PC-3 (cell line): ENCODE measurements around the gene APOBR. TPM values are rescaled to one million over a fixed set of nuclear protein-coding genes. Genes with fewer than 3 reads are reported as not detected.
A peak's percentile ranks its signal among the peaks of the same experiment; 100 is the strongest.

ENCODE experiments used
- ATAC-seq: fragments of 200-7000 bp; cut with Tn5 transposase; 2 replicates; pipeline ENCODE4 v1.9.1; 2020; ENCODE audit warnings: mild to moderate bottlenecking, moderate library complexity
- BruUV-seq: library from RNA; stranded (reverse); fragments of 400-500 nt; replicated peaks from 2 replicates; lab custom pipeline; 2021; lab: Mats Ljungman, UMichigan
- CTCF ChIA-PET: fragments of 300-600 bp; sonication (Branson Sonifier 250); formaldehyde crosslinking; loops from one replicate; lab custom pipeline; 2022; ENCODE audit warnings: antibody characterized with exemption; lab: Charles Lee
- POLR2A ChIA-PET: fragments of 300-600 bp; sonication (Branson Sonifier 250); formaldehyde crosslinking; loops from one replicate; lab custom pipeline; 2022; ENCODE audit warnings: antibody characterized with exemption; ENCODE audit not compliant: unreplicated experiment; lab: Charles Lee
- DNase-seq: peaks from one replicate; pipeline ENCODE4 v3.0.0-alpha.2; 2015
- H2AFZ ChIP-seq: fragments of 300-600 bp; sonication (generic); 2 replicates; pipeline ENCODE4 v1.6.0; 2016; ENCODE audit warnings: antibody characterized with exemption, low read length
- H3F3A ChIP-seq: fragments of 300-600 bp; sonication (generic); one replicate; pipeline ENCODE4 v1.6.0; 2017; ENCODE audit warnings: antibody characterized with exemption, low read length, control low read depth, mild to moderate bottlenecking; ENCODE audit not compliant: unreplicated experiment
- H3K27ac ChIP-seq: fragments of 300-600 bp; sonication (generic); 2 replicates; pipeline ENCODE4 v1.5.1; 2016; ENCODE audit warnings: mild to moderate bottlenecking, low read length
- H3K27me3 ChIP-seq: fragments of 300-600 bp; sonication (generic); 2 replicates; pipeline ENCODE4 v1.6.1; 2016; ENCODE audit warnings: low read length, mixed read lengths
- H3K36me3 ChIP-seq: fragments of 300-600 bp; sonication (generic); 2 replicates; pipeline ENCODE4 v1.6.1; 2016; ENCODE audit warnings: low read depth, mixed run types, low read length, mixed read lengths
- H3K4me1 ChIP-seq: fragments of 300-600 bp; sonication (generic); 2 replicates; pipeline ENCODE4 v1.5.1; 2016; ENCODE audit warnings: low read length; ENCODE audit not compliant: insufficient read depth
- H3K4me2 ChIP-seq: fragments of 300-600 bp; sonication (generic); 2 replicates; pipeline ENCODE4 v1.6.0; 2016; ENCODE audit warnings: low read length
- H3K4me3 ChIP-seq: fragments of 300-600 bp; sonication (generic); 2 replicates; pipeline ENCODE4 v1.5.1; 2016; ENCODE audit warnings: mild to moderate bottlenecking, low read length, mixed read lengths
- H3K79me2 ChIP-seq: fragments of 300-600 bp; sonication (generic); 2 replicates; pipeline ENCODE4 v1.6.1; 2017; ENCODE audit warnings: low read length, mixed read lengths
- H3K9ac ChIP-seq: fragments of 300-600 bp; sonication (generic); 2 replicates; pipeline ENCODE4 v1.6.0; 2016; ENCODE audit warnings: mild to moderate bottlenecking, low read length
- H3K9me2 ChIP-seq: fragments of 300-600 bp; sonication (generic); replicated peaks from 2 replicates; pipeline ENCODE4 v1.6.1; 2016; ENCODE audit warnings: mixed run types, low read length, mixed read lengths
- H3K9me3 ChIP-seq: fragments of 300-600 bp; sonication (generic); 2 replicates; pipeline ENCODE4 v1.6.1; 2016; ENCODE audit warnings: low read length, mixed read lengths
- H4K20me1 ChIP-seq: fragments of 300-600 bp; sonication (generic); 2 replicates; pipeline ENCODE4 v1.6.1; 2016; ENCODE audit warnings: low read length, mixed read lengths
- CTCF ChIP-seq: fragments of 300-600 bp; sonication (generic); conservative IDR thresholded peaks from 2 replicates; pipeline ENCODE4 v1.5.1; 2017; ENCODE audit warnings: antibody characterized with exemption, low read depth, mild to moderate bottlenecking, low read length
- EZH2 ChIP-seq: fragments of 300-600 bp; sonication (generic); IDR thresholded peaks from one replicate; pipeline ENCODE4 v1.6.1; 2017; ENCODE audit warnings: antibody characterized with exemption, mild to moderate bottlenecking, low read length; ENCODE audit not compliant: unreplicated experiment
- EZH2phosphoT487 ChIP-seq: fragments of 300-600 bp; sonication (generic); IDR thresholded peaks from 2 replicates; pipeline ENCODE4 v1.6.1; 2018; ENCODE audit warnings: mild to moderate bottlenecking, antibody characterized with exemption, low read length, borderline replicate concordance
- intact Hi-C: fragments of 100-400 bp; cut with micrococcal nuclease; formaldehyde crosslinking; loops from 2 replicates; pipeline ENCODE4 v1.9.0; 2023
- total RNA-seq: library from RNA; depleted of rRNA; stranded (reverse); fragments of >200 nt; gene quantifications from 2 replicates; pipeline ENCODE4 v1.2.3, GENCODE V29; 2014

The APOBR gene
- total RNA-seq, 1 experiment from 2014 or later = 0.04 TPM

- BruUV-seq = no TSS peak
- no peaks in the 10 kb centered on the region for H3K36me3 ChIP-seq
- TF ChIP-seq CTCF (no peak), EZH2 (no peak), EZH2phosphoT487 (no peak)
- ATAC-seq (no peak), DNase-seq (no peak)
- H3K9me2 ChIP-seq = no peaks in the 10 kb centered on the region
- ChIA-PET CTCF (no interaction called here), POLR2A (no interaction called here)
- H3K9ac ChIP-seq = no peak overlapping the region
- H3K4me1 ChIP-seq = peaks cover 4% of the 10 kb centered on the region; the same call in 1 of the 2 replicates
- H3K9me3 ChIP-seq = no peaks in the 10 kb centered on the region
- H3K4me3 ChIP-seq = no peak overlapping the region
- H4K20me1 ChIP-seq = no peaks in the 10 kb centered on the region
- no peaks in the 10 kb centered on the region for H3K27me3 ChIP-seq
- H3K27ac ChIP-seq = no peak overlapping the region
- no peak overlapping the region for H3K4me2 ChIP-seq
- H3K79me2 ChIP-seq = no peaks in the 10 kb centered on the region
- H2AFZ ChIP-seq = no peak overlapping the region
- no peaks in the 10 kb centered on the region for H3F3A ChIP-seq
- intact Hi-C loops = no loop called here
These were observed 9.2 kb downstream of the APOBR start for GRCh38 chr16:28503470-28504259.

- POLR2A ChIA-PET = no interaction called here
- peak; percentile 58 for ATAC-seq
These were observed 10.4 kb downstream of the APOBR start for GRCh38 chr16:28504707-28505404.

More at GRCh38 chr16:28504707-28505404, 10.4 kb downstream of the APOBR start:
- H3K27me3 ChIP-seq = no peaks in the 10 kb centered on the region
- H3K4me2 ChIP-seq = 0 out of 2 replicates have a peak overlapping the region, but pooled peaks have one; percentile 28
- H2AFZ ChIP-seq = peak overlapping the region; percentile 48; the same call in 1 of the 2 replicates
- no peaks in the 10 kb centered on the region for H3F3A ChIP-seq
- H3K9ac ChIP-seq = no peak overlapping the region
- DNase-seq = peak; percentile 73
- no peaks in the 10 kb centered on the region for H3K79me2 ChIP-seq
- no peaks in the 10 kb centered on the region for H3K36me3 ChIP-seq
- peaks cover 4% of the 10 kb centered on the region; the same call in 1 of the 2 replicates for H3K4me1 ChIP-seq
- H3K27ac ChIP-seq = no peak overlapping the region
- TF ChIP-seq CTCF (no peak), EZH2 (no peak), EZH2phosphoT487 (no peak)
- H3K9me3 ChIP-seq = no peaks in the 10 kb centered on the region
- BruUV-seq = no TSS peak
- CTCF ChIA-PET = no interaction called here
- intact Hi-C loops = no loop called here
- H4K20me1 ChIP-seq = no peaks in the 10 kb centered on the region
- H3K4me3 ChIP-seq = no peak overlapping the region
- no peaks in the 10 kb centered on the region for H3K9me2 ChIP-seq
